NCI-H1417 (cell line): ENCODE results near the gene KRTAP2-3.
A peak's percentile ranks its signal among the peaks of the same experiment; 100 is the strongest.
"Not testable (repeated sequence)": the region's sequence is repeated elsewhere in the genome, so short reads cannot be mapped to it uniquely, and the experiment has no call there.

Source experiments
- DNase-seq, 3 experiments: peaks; one replicate each; lab custom pipeline; 2025; lab: John Stamatoyannopoulos, UW

KRTAP2-3 gene, protein sequence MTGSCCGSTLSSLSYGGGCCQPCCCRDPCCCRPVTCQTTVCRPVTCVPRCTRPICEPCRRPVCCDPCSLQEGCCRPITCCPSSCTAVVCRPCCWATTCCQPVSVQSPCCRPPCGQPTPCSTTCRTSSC

GRCh38 chr17:41060052-41060604 is at the start of gene KRTAP2-3:
Gene KRTAP2-3 (minus strand): TSS chr17:41060114. CDS start chr17:41060050, 64 bp downstream.
- no peak for DNase-seq

- not testable (repeated sequence) for DNase-seq
Observed at GRCh38 chr17:41108728-41109386, 48.9 kb upstream of the KRTAP2-3 start.

DNA sequence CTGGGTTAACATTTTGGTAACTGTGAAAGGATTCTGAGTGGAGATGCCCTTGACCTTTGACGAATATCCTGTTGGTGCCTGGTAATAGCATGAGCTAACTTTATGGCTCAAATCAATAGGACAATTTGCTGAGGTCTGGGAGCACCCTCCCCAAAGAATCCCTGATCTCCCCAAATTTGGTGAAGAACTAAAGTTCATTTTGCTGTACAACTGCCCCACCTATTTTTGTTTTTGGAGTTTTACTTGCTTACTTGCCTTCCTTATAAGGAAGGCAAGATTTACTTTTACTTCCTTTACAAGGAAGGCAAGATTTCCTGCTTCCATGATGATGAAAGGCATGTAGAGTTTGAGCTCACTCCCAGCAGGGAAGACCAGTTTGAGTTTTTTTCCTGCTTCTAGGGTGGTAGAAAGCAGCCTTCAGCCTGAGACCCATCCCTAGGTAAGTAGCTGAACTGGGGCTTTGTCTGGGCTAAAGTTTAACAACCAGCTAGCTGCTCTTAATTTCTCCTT is 48.1 kb upstream of the KRTAP2-3 start:
- no peak for DNase-seq

DNA sequence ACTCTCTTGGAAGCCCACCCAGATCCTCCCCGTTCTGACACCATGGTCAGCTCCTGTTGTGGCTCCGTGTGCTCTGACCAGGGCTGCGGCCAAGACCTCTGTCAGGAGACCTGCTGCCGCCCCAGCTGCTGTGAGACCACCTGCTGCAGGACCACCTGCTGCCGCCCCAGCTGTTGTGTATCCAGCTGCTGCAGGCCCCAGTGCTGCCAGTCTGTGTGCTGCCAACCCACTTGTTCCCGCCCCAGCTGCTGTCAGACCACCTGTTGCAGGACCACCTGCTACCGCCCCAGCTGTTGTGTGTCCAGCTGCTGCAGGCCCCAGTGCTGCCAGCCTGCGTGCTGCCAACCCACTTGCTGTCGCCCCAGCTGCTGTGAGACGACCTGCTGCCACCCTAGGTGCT is 45.4 kb upstream of the KRTAP2-3 start, which contains the start of gene KRTAP4-9:
Gene KRTAP4-9, plus strand, starts transcription at position 43 of the 400 bp plus-strand sequence. Its CDS starts 0 bp downstream, at position 43.
- DNase-seq, result not testable (repeated sequence)

- not testable (repeated sequence) for DNase-seq
Observed at GRCh38 chr17:41104386-41105038, 44.6 kb upstream of the KRTAP2-3 start.

DNA sequence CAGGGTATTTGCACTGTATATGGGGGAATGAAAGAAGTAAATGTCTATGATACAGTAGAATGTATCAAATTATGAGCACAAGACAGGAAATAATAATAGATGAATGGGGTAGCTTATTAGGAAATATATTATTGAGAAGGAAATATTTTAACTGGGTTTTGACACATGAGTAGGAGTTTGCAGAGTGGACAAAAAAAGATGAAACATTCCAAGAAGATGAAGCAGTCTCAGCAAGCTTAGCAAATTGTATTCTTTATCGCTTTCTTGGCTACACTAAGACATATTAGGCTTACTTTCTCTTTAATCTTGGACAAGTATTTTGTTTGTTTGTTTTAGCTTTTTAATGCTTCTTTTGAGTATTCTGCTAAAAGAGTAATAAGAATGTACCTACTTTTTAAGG is 44.0 kb upstream of the KRTAP2-3 start:
- no peak for DNase-seq

GRCh38 chr17:41101586-41102259 is 41.8 kb upstream of the KRTAP2-3 start, which contains the start of gene KRTAP4-16:
Gene KRTAP4-16 (minus strand): TSS chr17:41102209. CDS start chr17:41102209, 0 bp downstream.
- no peak for DNase-seq

GRCh38 chr17:41099682-41100480 is 40.0 kb upstream of the KRTAP2-3 start:
- not testable (repeated sequence) for DNase-seq

DNA sequence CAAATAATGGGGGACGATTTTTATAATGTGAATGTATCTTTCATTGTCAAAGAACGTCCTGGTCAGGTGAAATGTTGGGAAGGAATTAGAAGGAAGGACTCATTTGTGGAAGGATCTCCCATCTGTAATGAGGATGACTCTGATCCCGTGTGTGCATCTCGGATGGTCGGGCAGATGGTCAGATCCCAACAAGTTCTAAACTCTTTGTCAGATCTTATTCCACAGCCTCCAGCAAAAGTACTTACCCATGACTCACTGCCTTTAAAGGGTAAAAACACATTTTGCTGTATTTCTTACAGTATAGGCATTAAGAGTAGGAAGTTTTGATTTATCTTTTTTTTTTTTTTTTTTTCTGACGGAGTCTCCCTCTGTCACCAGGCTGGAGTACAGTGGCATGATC is 38.6 kb upstream of the KRTAP2-3 start:
- DNase-seq, result no peak

- DNase-seq, result no peak
Observed at GRCh38 chr17:41098042-41098441, 38.1 kb upstream of the KRTAP2-3 start, which contains the start of gene KRTAP4-8. Gene KRTAP4-8 (minus strand): TSS chr17:41098142. CDS start chr17:41098084, 58 bp downstream.

DNA sequence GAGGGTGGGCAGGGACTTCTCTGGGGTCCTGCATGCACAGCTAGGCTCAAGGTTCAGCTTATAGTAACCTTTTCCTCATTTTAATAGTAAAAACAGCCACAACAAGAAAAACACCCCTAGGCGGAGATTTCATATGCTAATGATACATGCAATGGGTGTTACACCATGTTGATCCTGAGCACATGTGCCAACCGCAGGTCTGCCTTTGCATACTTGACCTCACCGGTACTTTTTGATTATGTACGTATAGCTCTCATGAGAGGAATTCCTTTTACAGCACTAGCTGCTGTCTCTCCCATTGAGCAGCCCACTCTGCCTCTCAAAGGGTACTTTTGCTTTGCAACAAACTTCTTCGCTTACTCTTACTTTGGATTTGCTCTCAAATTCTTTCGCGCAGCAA is 36.1 kb upstream of the KRTAP2-3 start:
- no peak for DNase-seq

DNA sequence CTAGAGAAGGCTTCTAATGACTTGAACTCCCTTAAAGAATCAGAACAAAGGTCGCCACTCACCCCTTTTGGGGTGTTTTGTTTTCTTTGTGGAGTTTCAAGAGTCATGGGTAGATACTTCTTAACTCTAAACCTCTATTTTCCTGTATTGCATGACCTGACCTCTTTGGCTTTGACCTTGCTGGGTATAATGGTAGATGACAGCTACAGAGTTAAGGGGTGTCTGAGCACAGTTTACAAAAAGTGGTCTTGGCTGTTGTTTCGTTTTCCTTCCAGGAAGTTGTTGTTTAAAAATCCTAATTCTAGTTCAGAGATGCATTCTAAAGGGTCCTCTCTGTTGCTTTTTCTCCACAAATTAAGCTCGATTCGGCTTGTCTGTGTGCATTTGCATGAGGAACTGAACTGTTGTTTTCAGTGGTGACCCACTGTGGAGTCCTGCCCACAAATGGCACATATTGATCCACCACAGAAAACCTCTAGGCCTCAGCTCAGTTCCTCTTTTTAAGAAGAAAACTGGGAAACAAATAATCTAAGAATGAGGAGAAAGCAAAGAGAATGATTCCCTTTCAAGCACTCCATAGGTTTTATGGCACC is 28.9 kb upstream of the KRTAP2-3 start:
- not testable (repeated sequence) for DNase-seq

GRCh38 chr17:41084100-41084856 is 24.4 kb upstream of the KRTAP2-3 start, which contains the start of gene KRTAP4-7:
Gene KRTAP4-7 (plus strand): TSS chr17:41084150. CDS start chr17:41084207, 57 bp downstream.
- not testable (repeated sequence) for DNase-seq

- DNase-seq, result not testable (repeated sequence)
Observed at GRCh38 chr17:41083427-41083826, 23.5 kb upstream of the KRTAP2-3 start.

DNA sequence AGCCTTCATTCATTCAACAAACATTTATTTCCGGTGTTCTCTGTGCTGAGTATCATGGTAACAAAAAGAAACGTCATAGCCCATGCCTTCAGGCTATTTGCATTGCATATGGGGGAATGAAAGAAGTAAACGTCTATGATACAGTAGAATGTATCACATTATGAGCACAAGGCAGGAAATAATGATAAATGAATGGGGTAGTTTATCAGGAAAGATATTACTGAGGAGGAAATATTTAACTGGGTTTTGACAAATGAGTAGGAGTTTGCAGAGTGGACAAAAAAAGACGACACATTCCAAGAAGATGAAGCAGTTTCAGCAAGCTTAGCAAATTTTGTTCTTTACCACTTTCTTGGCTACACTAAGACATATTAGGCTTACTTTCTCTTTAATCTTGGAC is 22.7 kb upstream of the KRTAP2-3 start:
- peak in 1 of 3 experiments; percentile 12 for DNase-seq

- no peak for DNase-seq
Observed at GRCh38 chr17:41076788-41077187, 16.9 kb upstream of the KRTAP2-3 start.

DNA sequence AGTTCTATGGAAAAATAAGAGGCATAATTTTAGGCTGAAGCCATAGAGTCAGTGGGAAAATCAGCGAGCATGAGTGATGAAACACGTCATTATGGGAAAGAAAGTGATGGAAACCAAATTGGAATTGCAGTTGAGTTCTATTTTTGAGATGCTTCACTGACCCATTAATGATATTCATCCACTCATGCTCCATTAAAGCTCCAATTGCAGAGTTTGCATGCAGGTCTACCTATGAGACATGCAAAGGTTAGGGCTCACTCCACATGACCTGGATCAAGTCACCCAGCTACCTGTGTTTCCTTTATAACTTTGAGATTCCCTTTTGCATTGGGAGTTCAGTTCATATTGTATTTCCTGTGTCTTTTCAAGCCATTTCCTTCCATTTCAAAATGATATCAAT is 13.8 kb upstream of the KRTAP2-3 start:
- no peak for DNase-seq

DNA sequence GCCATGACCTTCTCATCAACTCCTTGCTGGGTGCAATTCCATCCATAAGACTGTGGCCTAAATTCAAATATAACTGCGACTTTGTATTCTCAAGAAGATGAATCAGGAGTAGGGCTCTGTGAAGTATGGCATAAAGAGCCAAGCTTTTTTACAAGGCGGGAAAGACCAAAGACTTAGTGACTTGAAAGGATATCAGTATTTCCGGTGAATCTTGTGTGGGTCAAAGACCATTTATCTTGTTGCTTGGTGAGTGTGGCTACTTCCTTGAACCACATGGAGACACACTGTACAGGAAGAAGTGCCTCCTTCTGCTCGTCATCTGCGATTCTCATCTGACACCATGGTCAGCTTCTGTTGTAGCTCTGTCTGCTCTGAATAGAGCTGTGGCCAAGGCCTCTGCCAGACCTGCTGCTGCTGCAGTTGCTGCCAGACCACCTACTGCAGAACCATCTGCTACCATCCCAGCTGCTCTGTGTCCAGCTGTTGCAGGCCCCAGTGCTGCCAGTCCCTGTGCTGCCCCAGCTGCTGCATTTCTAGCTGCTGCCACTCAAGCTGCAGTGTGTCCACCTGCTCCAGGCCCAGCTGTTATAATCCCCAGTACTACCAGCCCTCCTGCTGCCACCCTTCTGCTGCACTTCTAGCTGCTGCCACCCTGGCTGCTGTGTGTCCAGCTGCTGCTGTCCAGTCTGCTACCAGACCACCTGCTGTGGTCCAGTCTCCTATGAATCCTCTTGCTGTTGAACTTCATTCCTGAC is 11.9 kb upstream of the KRTAP2-3 start:
- DNase-seq, result peak in 1 of 3 experiments; percentile 24

DNA sequence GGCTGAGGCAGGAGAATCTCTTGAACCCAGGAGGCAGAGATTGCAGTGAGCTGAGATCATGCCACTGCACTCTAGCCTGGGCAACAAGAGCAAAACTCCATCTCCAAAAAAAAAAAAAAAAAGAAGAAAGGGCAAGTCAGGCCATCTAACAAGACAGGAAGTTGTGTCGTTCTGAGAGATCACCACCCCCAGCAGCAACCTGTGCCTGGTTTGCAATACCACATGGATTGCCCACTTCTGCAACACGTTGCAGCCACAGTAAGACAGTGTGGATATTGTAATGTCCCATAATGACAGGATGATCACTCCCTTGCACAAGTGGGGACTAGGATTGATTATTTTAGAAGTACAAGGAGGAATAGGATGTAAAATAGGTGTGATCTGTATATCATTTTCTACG is 9.1 kb upstream of the KRTAP2-3 start:
- DNase-seq, result no peak
